HUES48 (cell line): ENCODE results near the gene CAMK2A.
"Not testable (repeated sequence)": the region's sequence is repeated elsewhere in the genome, so short reads cannot be mapped to it uniquely, and the experiment has no call there.

Experiments used
- H3K27ac ChIP-seq: one replicate; pipeline ENCODE4 v1.7.0; 2013; ENCODE audit warnings: low read depth, low read length, inconsistent platforms
- H3K27me3 ChIP-seq: 2 replicates; pipeline ENCODE4 v1.6.1; 2013; ENCODE audit warnings: mild to moderate bottlenecking, low read length; ENCODE audit not compliant: control insufficient read depth, insufficient read depth
- H3K36me3 ChIP-seq: 2 replicates; pipeline ENCODE4 v1.6.1; 2013; ENCODE audit warnings: low read length; ENCODE audit not compliant: control insufficient read depth, insufficient read depth
- H3K4me1 ChIP-seq: 2 replicates; pipeline ENCODE4 v1.6.1; 2013; ENCODE audit warnings: mild to moderate bottlenecking, low read length; ENCODE audit not compliant: control insufficient read depth, insufficient read depth
- H3K4me3 ChIP-seq: 2 replicates; pipeline ENCODE4 v1.5.1; 2013; ENCODE audit warnings: mild to moderate bottlenecking, low read depth, low read length
- H3K9ac ChIP-seq: 2 replicates; pipeline ENCODE4 v1.6.1; 2013; ENCODE audit warnings: mild to moderate bottlenecking, low read depth, low read length, moderate library complexity
- H3K9me3 ChIP-seq: 2 replicates; pipeline ENCODE4 v1.6.1; 2013; ENCODE audit warnings: low read length; ENCODE audit not compliant: control insufficient read depth, insufficient read depth

Gene CAMK2A

DNA sequence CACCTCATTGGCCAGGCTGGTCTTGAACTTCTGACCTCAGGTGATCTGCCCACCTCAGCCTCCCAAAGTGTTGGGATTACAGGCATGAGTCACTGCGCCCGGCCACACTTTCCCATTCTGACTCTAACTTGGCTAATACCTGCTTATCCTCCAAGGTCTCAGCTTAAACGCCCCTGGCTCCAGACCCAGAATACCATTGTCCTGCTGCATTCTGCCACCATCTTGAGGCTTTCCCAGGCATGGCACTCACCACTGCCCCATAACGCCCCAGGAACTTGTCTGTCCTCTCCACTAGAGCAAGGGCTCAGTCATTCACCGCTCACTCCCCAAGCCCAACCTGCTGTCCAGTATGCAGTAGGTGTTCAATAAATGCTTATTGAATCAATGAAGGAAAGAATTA lies 39.8 kb downstream of the CAMK2A start:
- no peak overlapping the region for H3K27ac ChIP-seq
- no peak overlapping the region for H3K9ac ChIP-seq
- no peaks in the 10 kb centered on the region for H3K4me1 ChIP-seq
- no peaks in the 10 kb centered on the region for H3K27me3 ChIP-seq
- H3K4me3 ChIP-seq = no peak overlapping the region
- H3K36me3 ChIP-seq = no peaks in the 10 kb centered on the region
- H3K9me3 ChIP-seq = no peaks in the 10 kb centered on the region

DNA sequence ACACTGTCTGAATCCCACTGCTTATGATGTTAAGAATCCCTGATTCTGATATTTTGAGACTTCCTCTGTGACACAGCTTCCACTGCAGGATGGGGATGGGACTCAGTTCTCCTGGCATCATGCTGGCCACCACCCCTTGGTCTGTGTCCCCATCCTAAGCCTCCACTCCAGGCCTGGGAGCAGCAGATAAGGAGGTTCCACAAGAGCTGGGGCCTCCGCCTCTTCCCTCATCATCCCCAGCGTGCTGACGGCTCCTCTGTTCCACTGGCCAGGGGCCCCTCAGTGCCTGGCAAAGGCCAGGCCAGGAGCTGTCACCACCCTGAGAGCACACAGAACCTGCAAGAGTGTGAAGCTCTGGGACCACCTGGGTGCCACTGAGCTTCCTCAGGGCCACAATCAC lies 40.6 kb downstream of the CAMK2A start:
- H3K9ac ChIP-seq = no peak overlapping the region
- H3K36me3 ChIP-seq = no peaks in the 10 kb centered on the region
- no peaks in the 10 kb centered on the region for H3K9me3 ChIP-seq
- H3K27me3 ChIP-seq = no peaks in the 10 kb centered on the region
- no peaks in the 10 kb centered on the region for H3K4me1 ChIP-seq
- no peak overlapping the region for H3K27ac ChIP-seq
- no peak overlapping the region for H3K4me3 ChIP-seq

DNA sequence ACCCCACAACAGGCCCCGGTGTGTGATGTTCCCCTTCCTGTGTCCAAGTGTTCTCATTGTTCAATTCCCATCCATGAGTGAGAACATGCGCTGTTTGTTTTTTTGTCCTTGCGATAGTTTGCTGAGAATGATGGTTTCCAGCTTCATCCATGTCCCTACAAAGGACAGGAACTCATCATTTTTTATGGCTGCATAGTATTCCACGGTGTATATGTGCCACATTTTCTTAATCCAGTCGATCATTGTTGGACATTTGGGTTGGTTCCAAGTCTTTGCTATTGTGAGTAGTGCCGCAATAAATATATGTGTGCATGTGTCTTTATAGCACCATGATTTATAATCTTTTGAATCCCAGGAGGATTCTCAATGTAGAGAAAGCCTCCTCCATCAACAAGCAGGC lies 41.1 kb downstream of the CAMK2A start:
- not testable (repeated sequence) for H3K36me3 ChIP-seq, H3K27me3 ChIP-seq, H3K9ac ChIP-seq, H3K27ac ChIP-seq, H3K4me3 ChIP-seq, H3K9me3 ChIP-seq, H3K4me1 ChIP-seq

DNA sequence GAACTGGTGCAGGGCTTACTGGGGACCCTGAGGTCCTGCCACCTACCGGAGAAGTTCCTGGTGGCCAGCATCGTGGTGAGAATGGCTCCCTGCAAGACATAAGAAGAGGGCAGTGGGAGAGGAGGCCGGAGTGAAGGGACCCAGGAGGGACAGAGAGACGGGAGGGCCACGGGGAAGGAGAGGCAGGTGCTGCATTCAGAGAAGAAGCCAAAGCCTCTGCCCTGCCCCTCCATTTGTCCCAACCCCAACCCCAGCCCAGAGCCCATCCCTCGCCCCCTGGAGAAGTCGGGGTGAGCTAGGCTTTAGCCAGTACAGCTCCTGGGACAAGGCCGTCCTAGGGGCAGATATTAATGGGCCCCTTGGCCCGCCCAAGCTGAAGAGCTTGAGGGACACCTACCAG lies 41.8 kb downstream of the CAMK2A start:
- H3K4me3 ChIP-seq = no peak overlapping the region
- no peaks in the 10 kb centered on the region for H3K9me3 ChIP-seq
- H3K4me1 ChIP-seq = no peaks in the 10 kb centered on the region
- H3K9ac ChIP-seq = no peak overlapping the region
- H3K36me3 ChIP-seq = no peaks in the 10 kb centered on the region
- no peak overlapping the region for H3K27ac ChIP-seq
- H3K27me3 ChIP-seq = no peaks in the 10 kb centered on the region

DNA sequence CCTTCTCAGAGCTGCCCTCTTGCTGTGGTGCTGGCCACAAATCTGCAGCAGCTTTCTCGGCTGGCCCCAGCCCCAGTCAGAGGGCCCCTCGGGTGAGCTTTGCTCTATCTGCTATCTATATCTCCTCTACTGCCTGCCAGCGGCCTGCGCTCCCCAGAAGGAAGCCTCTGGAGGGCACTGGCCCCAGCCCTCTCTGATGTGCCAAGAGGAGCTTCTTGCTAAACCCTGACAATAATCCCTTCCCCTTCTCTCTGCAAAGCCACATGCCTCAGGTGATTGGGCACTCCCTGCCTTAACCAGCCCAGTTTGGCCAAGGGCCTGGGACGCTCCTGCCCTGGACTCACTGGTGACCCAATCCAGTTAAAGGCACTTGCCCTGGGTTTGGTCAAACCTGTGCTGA lies 42.7 kb downstream of the CAMK2A start:
- Histone ChIP-seq H3K9ac (no peak overlapping the region), H3K27me3 (no peaks in the 10 kb centered on the region), H3K27ac (no peak overlapping the region), H3K4me1 (no peaks in the 10 kb centered on the region), H3K4me3 (no peak overlapping the region), H3K9me3 (no peaks in the 10 kb centered on the region), H3K36me3 (no peaks in the 10 kb centered on the region)

DNA sequence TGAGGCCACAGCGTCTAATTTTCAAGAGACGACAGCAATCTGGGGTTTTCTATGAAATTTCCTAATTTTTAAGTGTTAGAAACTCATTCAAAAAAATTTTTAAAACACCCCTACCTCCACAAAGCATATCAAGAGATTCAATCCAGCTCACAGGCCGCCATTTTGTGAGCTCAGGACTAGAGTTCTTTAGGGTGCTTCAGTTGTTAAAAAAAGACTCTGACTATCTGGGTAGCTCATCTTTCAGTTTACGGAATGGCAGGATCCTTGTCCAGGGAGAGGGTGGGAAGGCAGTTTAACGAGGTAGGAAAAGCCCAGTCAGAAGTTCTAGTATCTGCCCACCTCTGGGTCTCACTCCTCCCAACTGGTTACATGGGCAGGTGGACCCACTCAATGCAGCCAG lies 43.1 kb downstream of the CAMK2A start:
- Histone ChIP-seq H3K4me1 (no peaks in the 10 kb centered on the region), H3K9me3 (no peaks in the 10 kb centered on the region), H3K27me3 (no peaks in the 10 kb centered on the region), H3K4me3 (no peak overlapping the region), H3K9ac (no peak overlapping the region), H3K36me3 (no peaks in the 10 kb centered on the region), H3K27ac (no peak overlapping the region)

DNA sequence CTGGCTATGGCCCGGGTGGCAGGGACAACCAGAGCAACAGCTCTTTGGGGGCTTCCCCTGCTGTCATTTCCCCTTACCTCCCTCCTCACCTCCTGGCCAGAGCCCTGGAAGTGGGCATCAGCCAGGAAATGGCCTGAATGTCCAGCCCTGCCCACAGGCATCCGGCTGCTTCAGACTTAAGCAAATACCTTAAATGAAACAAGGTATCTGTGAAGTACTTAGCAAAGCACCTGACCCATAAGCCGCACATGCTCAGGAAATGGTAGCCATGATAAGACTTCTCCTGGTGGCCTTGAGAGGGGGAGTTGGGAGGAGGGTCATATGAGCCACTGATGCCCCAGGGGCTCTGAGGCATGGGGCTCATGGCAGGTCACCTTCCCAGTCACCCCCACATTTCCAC lies 43.8 kb downstream of the CAMK2A start:
- Histone ChIP-seq H3K4me3 (no peak overlapping the region), H3K36me3 (no peaks in the 10 kb centered on the region), H3K9me3 (no peaks in the 10 kb centered on the region), H3K9ac (no peak overlapping the region), H3K27me3 (no peaks in the 10 kb centered on the region), H3K4me1 (no peaks in the 10 kb centered on the region), H3K27ac (no peak overlapping the region)

DNA sequence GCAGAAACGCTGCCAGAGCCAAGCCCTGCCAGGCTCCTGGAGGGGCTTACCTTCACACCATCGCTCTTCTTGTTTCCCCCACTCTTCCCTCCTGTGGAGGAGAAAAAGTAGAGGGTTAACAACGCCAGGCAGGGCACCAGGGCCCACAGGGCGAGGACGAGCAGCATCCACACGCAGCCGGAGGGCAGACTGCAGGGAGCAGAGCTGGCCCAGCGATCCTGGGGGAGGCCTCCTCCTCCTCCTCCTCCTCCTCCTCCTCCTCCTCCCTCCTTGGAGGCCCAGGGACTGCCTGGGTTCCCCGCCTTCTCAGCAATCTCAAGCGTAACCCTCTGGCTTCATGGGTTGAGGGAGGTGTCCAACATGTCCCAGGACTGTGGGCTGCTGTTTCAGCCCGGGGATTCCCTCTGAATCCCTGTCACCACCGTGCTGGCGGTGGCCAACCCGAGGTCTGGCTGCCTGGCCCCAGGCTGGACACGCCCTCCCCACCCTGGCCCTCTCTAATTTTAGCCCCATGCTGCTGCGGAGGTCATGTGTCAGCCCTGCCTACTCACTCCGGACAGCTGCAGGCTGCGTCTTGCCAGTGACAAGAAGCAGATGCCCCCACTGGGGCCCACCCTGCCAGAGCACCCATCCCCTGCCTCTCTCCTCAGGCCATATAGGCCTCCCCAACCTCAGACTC lies 44.3 kb downstream of the CAMK2A start:
- Histone ChIP-seq H3K9ac (no peak overlapping the region), H3K4me3 (no peak overlapping the region), H3K27ac (no peak overlapping the region)

DNA sequence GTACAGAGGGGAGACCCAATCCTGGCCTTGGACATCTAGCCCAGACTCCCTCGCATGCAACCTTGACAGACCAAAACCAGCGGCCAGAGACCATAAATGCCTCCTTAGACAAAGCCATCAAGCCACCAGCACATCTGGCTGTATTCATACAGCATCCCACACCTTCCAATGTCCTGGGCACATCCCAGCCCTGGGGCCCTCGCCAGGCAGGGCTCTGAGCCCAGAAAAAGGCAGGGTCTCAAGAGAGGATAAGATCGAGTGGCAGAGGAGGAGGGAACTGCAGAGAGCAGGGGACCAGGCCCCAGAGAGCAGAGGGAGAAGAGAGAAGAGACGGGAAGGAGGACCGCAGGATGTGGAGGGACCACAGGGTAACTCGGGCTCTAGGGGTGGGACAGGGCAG lies 45.4 kb downstream of the CAMK2A start:
- H3K27me3 ChIP-seq = no peaks in the 10 kb centered on the region
- H3K9ac ChIP-seq = no peak overlapping the region
- no peak overlapping the region for H3K27ac ChIP-seq
- H3K4me1 ChIP-seq = no peaks in the 10 kb centered on the region
- H3K9me3 ChIP-seq = no peaks in the 10 kb centered on the region
- H3K4me3 ChIP-seq = no peak overlapping the region
- H3K36me3 ChIP-seq = no peaks in the 10 kb centered on the region

More for the DNA sequence above, 44.3 kb downstream of the CAMK2A start:
- Histone ChIP-seq H3K36me3 (no peaks in the 10 kb centered on the region), H3K4me1 (no peaks in the 10 kb centered on the region), H3K27me3 (no peaks in the 10 kb centered on the region), H3K9me3 (no peaks in the 10 kb centered on the region)

DNA sequence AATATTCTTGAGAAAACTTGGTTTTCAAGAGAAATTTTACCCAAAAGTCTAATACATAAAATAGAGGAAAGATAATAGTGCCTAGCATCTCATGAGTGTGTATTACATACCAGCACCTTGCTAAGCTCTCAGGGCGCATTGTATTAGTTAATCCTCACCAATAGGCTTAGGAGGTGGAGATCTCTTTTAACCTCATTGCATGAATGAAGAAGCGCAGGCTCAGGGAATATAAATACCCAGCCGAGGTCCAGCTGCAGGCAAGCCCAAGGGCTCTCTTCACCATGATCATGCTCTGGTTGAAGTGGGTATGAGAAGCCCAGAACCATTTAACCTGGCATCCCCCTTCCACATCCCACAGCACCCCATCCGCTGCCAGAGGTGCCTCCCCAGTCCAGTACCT lies 46.0 kb downstream of the CAMK2A start:
- H3K27me3 ChIP-seq = no peaks in the 10 kb centered on the region
- H3K9me3 ChIP-seq = no peaks in the 10 kb centered on the region
- no peak overlapping the region for H3K27ac ChIP-seq
- H3K9ac ChIP-seq = no peak overlapping the region
- H3K4me1 ChIP-seq = no peaks in the 10 kb centered on the region
- no peaks in the 10 kb centered on the region for H3K36me3 ChIP-seq
- H3K4me3 ChIP-seq = no peak overlapping the region

DNA sequence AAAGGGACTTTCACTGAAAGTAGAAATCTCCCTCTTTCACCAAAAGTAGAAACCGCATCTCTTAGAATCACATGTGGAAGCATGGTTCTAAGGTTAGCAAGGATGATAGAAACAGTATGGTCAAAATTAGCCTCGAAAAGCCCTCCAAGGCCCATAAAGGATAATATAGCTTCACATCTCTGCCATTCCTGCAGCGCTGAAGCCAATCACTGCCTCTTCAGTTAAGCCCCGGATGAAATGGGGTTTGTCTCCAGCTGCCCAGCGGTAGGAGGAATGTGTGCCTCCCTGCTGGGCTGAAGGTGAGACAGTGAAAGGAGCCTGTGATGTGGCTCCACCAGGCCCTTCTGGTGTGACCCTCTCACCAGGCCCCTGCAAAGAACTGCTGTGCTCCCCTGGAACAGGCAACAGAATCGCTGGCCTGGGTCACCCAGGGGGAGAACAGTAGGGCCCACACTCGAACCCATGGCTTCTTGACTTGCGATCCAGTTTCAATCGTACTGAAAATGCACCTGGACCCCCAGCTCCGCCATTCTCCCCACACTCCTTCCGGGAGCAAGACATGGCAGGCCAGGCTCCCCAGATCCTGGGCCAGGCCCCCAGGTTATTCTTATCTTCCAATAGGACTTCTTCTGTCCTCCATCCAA lies 47.2 kb downstream of the CAMK2A start:
- Histone ChIP-seq H3K4me1 (no peaks in the 10 kb centered on the region), H3K27ac (no peak overlapping the region), H3K36me3 (no peaks in the 10 kb centered on the region), H3K9ac (no peak overlapping the region), H3K27me3 (no peaks in the 10 kb centered on the region), H3K9me3 (no peaks in the 10 kb centered on the region), H3K4me3 (no peak overlapping the region)
